ENCODE results near the gene DMWD.

DNA sequence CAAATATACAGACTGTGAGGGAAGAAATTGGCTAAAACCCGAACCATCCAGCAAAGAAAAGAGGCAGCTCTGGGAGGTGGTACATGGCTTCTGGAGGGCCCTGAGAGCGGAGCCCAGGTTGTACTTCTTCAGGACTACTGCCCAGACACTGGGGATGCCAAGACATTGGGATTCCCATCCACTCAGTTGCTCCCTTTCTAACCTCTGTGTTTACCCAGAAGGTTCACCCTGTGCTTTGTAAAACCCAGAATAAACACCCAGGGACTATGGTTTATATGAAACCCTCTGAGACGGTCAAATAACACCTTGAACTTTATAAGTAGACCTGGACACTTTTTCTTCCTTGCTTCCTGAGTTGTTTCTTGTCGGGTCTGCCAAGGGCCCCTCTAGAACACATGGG is 49.7 kb downstream of the DMWD start:
- TF ChIP-seq POLR2A (IDR thresholded peaks at IDR 0.05; ENCODE audit: low read length) (no peak), SMC3 (IDR thresholded peaks at IDR 0.05) (no peak), REST (IDR thresholded peaks at IDR 0.05) (no peak), BHLHE40 (IDR thresholded peaks at IDR 0.05; ENCODE audit: low read depth, low read length) (no peak), RAD21 (conservative IDR thresholded peaks at IDR 0.05 in 1 of 2, IDR thresholded peaks at IDR 0.05 in 1 of 2) (no peak), POLR2AphosphoS2 (conservative IDR thresholded peaks at IDR 0.05; ENCODE audit: low read length) (no peak), CTCF (IDR thresholded peaks at IDR 0.05) (no peak), EP300 (IDR thresholded peaks at IDR 0.05) (no peak), ZFP36 (IDR thresholded peaks at IDR 0.05; ENCODE audit: borderline replicate concordance, partially characterized antibody) (no peak), HMGXB4 (CRISPR knock-in tag; IDR thresholded peaks at IDR 0.05; ENCODE audit: borderline replicate concordance) (no peak), ZSCAN20 (CRISPR knock-in tag; IDR thresholded peaks at IDR 0.05) (no peak), MAX (IDR thresholded peaks at IDR 0.05) (no peak), MAFK (IDR thresholded peaks at IDR 0.05; ENCODE audit: partially characterized antibody) (no peak)
- TF ChIP-seq, protein P1, sequence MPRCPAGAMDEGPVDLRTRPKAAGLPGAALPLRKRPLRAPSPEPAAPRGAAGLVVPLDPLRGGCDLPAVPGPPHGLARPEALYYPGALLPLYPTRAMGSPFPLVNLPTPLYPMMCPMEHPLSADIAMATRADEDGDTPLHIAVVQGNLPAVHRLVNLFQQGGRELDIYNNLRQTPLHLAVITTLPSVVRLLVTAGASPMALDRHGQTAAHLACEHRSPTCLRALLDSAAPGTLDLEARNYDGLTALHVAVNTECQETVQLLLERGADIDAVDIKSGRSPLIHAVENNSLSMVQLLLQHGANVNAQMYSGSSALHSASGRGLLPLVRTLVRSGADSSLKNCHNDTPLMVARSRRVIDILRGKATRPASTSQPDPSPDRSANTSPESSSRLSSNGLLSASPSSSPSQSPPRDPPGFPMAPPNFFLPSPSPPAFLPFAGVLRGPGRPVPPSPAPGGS (IDR thresholded peaks at IDR 0.05) = no peak

Measured in A549 (cell line).